Measurements from ENCODE around the gene KCNQ1OT1.

Gene KCNQ1OT1

GRCh38 chr11:2653930-2654739, 45.7 kb downstream of the KCNQ1OT1 start:
- no peak for TF ChIP-seq CTCF (IDR thresholded peaks at IDR 0.05)
- Histone ChIP-seq H3K4me3 (no peak overlapping the region), H3K27ac (no peak overlapping the region)
- DNase-seq (ENCODE audit: low spot score): peak; percentile 50

GRCh38 chr11:2653198-2653551, 46.6 kb downstream of the KCNQ1OT1 start:
- no peak for TF ChIP-seq CTCF (IDR thresholded peaks at IDR 0.05)
- Histone ChIP-seq H3K4me3 (no peak overlapping the region), H3K27ac (no peak overlapping the region)
- no peak for DNase-seq (ENCODE audit: low spot score)

GRCh38 chr11:2652333-2653197, 47.2 kb downstream of the KCNQ1OT1 start:
- no peak for DNase-seq (ENCODE audit: low spot score)

GRCh38 chr11:2651826-2652271, 47.9 kb downstream of the KCNQ1OT1 start:
- TF ChIP-seq CTCF (IDR thresholded peaks at IDR 0.05): no peak
- no peak overlapping the region for H3K27ac ChIP-seq
- DNase-seq (ENCODE audit: low spot score): peak; percentile 65
- no peak overlapping the region for H3K4me3 ChIP-seq

More at GRCh38 chr11:2652333-2653197, 47.2 kb downstream of the KCNQ1OT1 start:
- TF ChIP-seq CTCF (IDR thresholded peaks at IDR 0.05): no peak
- Histone ChIP-seq H3K4me3 (no peak overlapping the region), H3K27ac (no peak overlapping the region)

- TF ChIP-seq CTCF (IDR thresholded peaks at IDR 0.05): no peak
- H3K4me3 ChIP-seq: no peak overlapping the region
- H3K27ac ChIP-seq: no peak overlapping the region
- DNase-seq (ENCODE audit: low spot score): no peak
Measured at GRCh38 chr11:2651054-2651617, 48.7 kb downstream of the KCNQ1OT1 start.

GRCh38 chr11:2650343-2650867, 49.4 kb downstream of the KCNQ1OT1 start:
- no peak for TF ChIP-seq CTCF (IDR thresholded peaks at IDR 0.05)
- Histone ChIP-seq H3K4me3 (no peak overlapping the region), H3K27ac (no peak overlapping the region)
- no peak for DNase-seq (ENCODE audit: low spot score)

All from coronary artery (tissue), 2 donors.